ENCODE results near the gene XAF1.

XAF1 gene

DNA sequence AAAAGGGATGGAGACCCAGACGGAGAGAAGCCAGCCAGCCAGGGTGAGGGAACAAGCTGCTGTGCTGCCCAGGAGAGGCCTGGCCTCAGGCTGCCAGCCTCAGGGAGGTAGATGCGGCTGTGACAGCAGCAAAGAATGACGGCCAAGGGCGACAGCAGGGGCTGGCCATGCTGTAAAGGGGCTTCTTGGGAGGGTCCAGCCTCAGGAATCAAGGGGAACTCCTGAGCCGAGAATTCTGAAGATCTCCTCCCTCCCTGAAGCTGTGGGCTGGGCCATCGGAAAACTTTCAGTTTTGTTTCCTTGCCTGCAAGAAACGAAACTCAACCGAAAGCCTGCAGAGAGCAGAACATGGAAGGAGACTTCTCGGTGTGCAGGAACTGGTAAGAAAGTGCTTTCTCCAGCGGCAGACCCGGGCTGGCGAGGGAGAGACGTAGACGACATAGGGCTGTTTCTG, at the start of gene XAF1:
XAF1 (plus strand) TSS at position 316 of the 454 bp plus-strand sequence; CDS start at position 349, 33 bp downstream.
- DNase-seq (ENCODE audit: low spot score): no peak

DNA sequence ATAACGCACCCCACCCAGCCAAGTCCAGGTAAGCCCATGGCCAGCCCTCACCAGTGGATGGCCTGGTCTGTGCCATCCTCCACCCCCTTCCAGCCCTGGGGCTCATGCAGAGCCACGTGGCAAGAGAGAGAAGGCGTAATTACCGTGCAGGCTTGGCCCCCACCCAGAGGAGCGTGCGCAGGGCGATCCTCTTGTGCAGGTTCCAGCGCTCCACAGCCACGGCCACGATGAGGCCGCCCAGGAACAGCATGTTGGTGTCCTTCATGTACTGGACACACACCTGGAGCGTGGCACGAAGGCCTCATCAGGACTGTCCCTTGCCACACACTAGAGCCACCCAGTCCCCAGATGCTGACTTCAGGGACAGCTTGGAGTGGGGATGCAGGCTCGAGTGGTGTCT, 49.3 kb upstream of the XAF1 start:
- H3K36me3 ChIP-seq (ENCODE audit: low read depth): no peaks in the 10 kb centered on the region

More for the DNA sequence above, at the start of gene XAF1:
- no peaks in the 10 kb centered on the region for H3K36me3 ChIP-seq (ENCODE audit: low read depth)
- peak; percentile 35 for ATAC-seq (ENCODE audit: low read depth)
- H3K27ac ChIP-seq (ENCODE audit: poor library complexity, severe bottlenecking): peak within 1 kb of the TSS; percentile 6
- H3K4me1 ChIP-seq (ENCODE audit: insufficient read depth, poor library complexity, severe bottlenecking): peaks cover 24% of the 10 kb centered on the region
- H3K4me3 ChIP-seq (ENCODE audit: severe bottlenecking): peak within 1 kb of the TSS; percentile 17
- H3K27me3 ChIP-seq (ENCODE audit: insufficient read depth, poor library complexity, severe bottlenecking): no peaks in the 10 kb centered on the region
- TF ChIP-seq CTCF (IDR thresholded peaks at IDR 0.05; ENCODE audit: poor library complexity, severe bottlenecking): no peak
- H3K9me3 ChIP-seq (ENCODE audit: severe bottlenecking): no peaks in the 10 kb centered on the region

GRCh38 chr17:6706996-6707395, 48.9 kb upstream of the XAF1 start:
- Histone ChIP-seq H3K4me1 (ENCODE audit: insufficient read depth, poor library complexity, severe bottlenecking) (no peaks in the 10 kb centered on the region), H3K36me3 (ENCODE audit: low read depth) (no peaks in the 10 kb centered on the region), H3K4me3 (ENCODE audit: severe bottlenecking) (no peak overlapping the region), H3K9me3 (ENCODE audit: severe bottlenecking) (no peaks in the 10 kb centered on the region), H3K27ac (ENCODE audit: poor library complexity, severe bottlenecking) (no peak overlapping the region), H3K27me3 (ENCODE audit: insufficient read depth, poor library complexity, severe bottlenecking) (no peaks in the 10 kb centered on the region)
- DNase-seq (ENCODE audit: low spot score) (no peak), ATAC-seq (ENCODE audit: low read depth) (no peak)
- TF ChIP-seq CTCF (IDR thresholded peaks at IDR 0.05; ENCODE audit: poor library complexity, severe bottlenecking): no peak

More for the DNA sequence above, 49.3 kb upstream of the XAF1 start:
- no peaks in the 10 kb centered on the region for H3K27me3 ChIP-seq (ENCODE audit: insufficient read depth, poor library complexity, severe bottlenecking)
- TF ChIP-seq CTCF (IDR thresholded peaks at IDR 0.05; ENCODE audit: poor library complexity, severe bottlenecking): no peak
- no peaks in the 10 kb centered on the region for H3K4me1 ChIP-seq (ENCODE audit: insufficient read depth, poor library complexity, severe bottlenecking)
- H3K27ac ChIP-seq (ENCODE audit: poor library complexity, severe bottlenecking): no peak overlapping the region
- H3K9me3 ChIP-seq (ENCODE audit: severe bottlenecking): no peaks in the 10 kb centered on the region
- DNase-seq (ENCODE audit: low spot score) (no peak), ATAC-seq (ENCODE audit: low read depth) (no peak)
- H3K4me3 ChIP-seq (ENCODE audit: severe bottlenecking): no peak overlapping the region

- H3K9me3 ChIP-seq (ENCODE audit: severe bottlenecking): no peaks in the 10 kb centered on the region
- H3K36me3 ChIP-seq (ENCODE audit: low read depth): no peaks in the 10 kb centered on the region
- no peak for DNase-seq (ENCODE audit: low spot score)
- H3K27me3 ChIP-seq (ENCODE audit: insufficient read depth, poor library complexity, severe bottlenecking): no peaks in the 10 kb centered on the region
- H3K4me1 ChIP-seq (ENCODE audit: insufficient read depth, poor library complexity, severe bottlenecking): peaks cover 4% of the 10 kb centered on the region
- H3K4me3 ChIP-seq (ENCODE audit: severe bottlenecking): no peak overlapping the region
- H3K27ac ChIP-seq (ENCODE audit: poor library complexity, severe bottlenecking): no peak overlapping the region
- no peak for ATAC-seq (ENCODE audit: low read depth)
- TF ChIP-seq CTCF (IDR thresholded peaks at IDR 0.05; ENCODE audit: poor library complexity, severe bottlenecking): no peak
Observed at GRCh38 chr17:6708357-6708961, 47.4 kb upstream of the XAF1 start.

- Histone ChIP-seq H3K9me3 (ENCODE audit: severe bottlenecking) (no peaks in the 10 kb centered on the region), H3K27me3 (ENCODE audit: insufficient read depth, poor library complexity, severe bottlenecking) (no peaks in the 10 kb centered on the region), H3K4me1 (ENCODE audit: insufficient read depth, poor library complexity, severe bottlenecking) (peaks cover 4% of the 10 kb centered on the region), H3K36me3 (ENCODE audit: low read depth) (no peaks in the 10 kb centered on the region), H3K4me3 (ENCODE audit: severe bottlenecking) (no peak overlapping the region), H3K27ac (ENCODE audit: poor library complexity, severe bottlenecking) (no peak overlapping the region)
- DNase-seq (ENCODE audit: low spot score): no peak
- no peak for ATAC-seq (ENCODE audit: low read depth)
- no peak for TF ChIP-seq CTCF (IDR thresholded peaks at IDR 0.05; ENCODE audit: poor library complexity, severe bottlenecking)
Observed at GRCh38 chr17:6710317-6710716, 45.5 kb upstream of the XAF1 start.
